GM12878 (cell line): ENCODE data around the gene ALG8.

Experiments used
- EGR1 ChIP-seq, 2 experiments: IDR thresholded peaks; 1 replicate in 1 of 2; 2 replicates in 1 of 2; pipeline ENCODE4 v1.6.1; 2011 to 2012; ENCODE audit warnings: low read depth in 2 of 2, low read length in 2 of 2, borderline replicate concordance in 1 of 2, mild to moderate bottlenecking in 1 of 2, moderate library complexity in 1 of 2
- EZH2 ChIP-seq: IDR thresholded peaks from 2 replicates; pipeline ENCODE4 v1.6.1; 2012; ENCODE audit warnings: low read depth, mild to moderate bottlenecking, control low read depth, inconsistent platforms, low read length, borderline replicate concordance; ENCODE audit not compliant: control insufficient read depth
- POLR2A ChIP-seq: IDR thresholded peaks from 2 replicates; pipeline ENCODE4 v1.6.1; 2011; ENCODE audit warnings: low read depth, mild to moderate bottlenecking, low read length
- POLR2AphosphoS5 ChIP-seq: IDR thresholded peaks from 2 replicates; pipeline ENCODE4 v1.6.1; 2011; ENCODE audit warnings: mild to moderate bottlenecking, low read length, inconsistent platforms
- POU2F2 ChIP-seq: IDR thresholded peaks from 3 replicates; pipeline ENCODE4 v1.6.1; 2011; ENCODE audit warnings: low read depth, mild to moderate bottlenecking, low read length, borderline replicate concordance
- RAD51 ChIP-seq: fragments of 450-650 bp; IDR thresholded peaks from 2 replicates; pipeline ENCODE4 v1.6.1; 2016; ENCODE audit warnings: moderate library complexity, mild to moderate bottlenecking, inconsistent platforms
- ZNF24 ChIP-seq: fragments of 450-650 bp; IDR thresholded peaks from 2 replicates; pipeline ENCODE4 v1.6.1; 2017; ENCODE audit warnings: antibody characterized with exemption, mild to moderate bottlenecking

DNA sequence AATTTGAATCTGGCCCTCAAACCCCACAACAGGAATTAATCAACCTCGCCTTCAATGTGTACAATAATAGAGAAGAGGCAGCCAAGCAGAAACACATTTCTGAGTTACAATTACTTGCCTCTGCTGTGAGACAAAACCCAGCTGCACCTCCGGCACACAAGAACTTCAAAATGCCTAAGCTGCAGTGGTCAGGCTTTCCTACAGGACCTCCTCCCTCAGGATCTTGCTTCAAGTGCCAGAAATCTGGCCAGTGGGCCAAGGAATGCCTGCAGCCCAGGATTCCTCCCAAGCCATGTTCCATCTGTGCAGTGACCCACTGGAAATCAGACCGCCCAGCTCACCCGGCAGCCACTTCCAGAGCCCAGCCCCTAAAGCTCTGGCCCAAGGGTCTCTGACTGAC, 56.4 kb downstream of the ALG8 start:
- TF ChIP-seq EZH2 (no peak), RAD51 (no peak), POLR2A (no peak), POLR2AphosphoS5 (no peak), EGR1 (IDR thresholded peaks at IDR 0.05; ENCODE audit: borderline replicate concordance in 1 of 2, low read depth in 2 of 2, low read length in 2 of 2) (no peak), ZNF24 (no peak), POU2F2 (no peak)
